Chondrocyte (in vitro differentiated cells): Measurements from ENCODE around the gene GNA15. TPM values are rescaled to one million over a fixed set of nuclear protein-coding genes. Genes with fewer than 3 reads are reported as not detected.

Experiments used
- DNase-seq: peaks from one replicate; pipeline ENCODE4 v3.0.0; 2021; ENCODE audit warnings: mixed read lengths, low spot score
- H3K27ac Mint-ChIP-seq: one replicate; pipeline ENCODE4 v1.8.0; 2021; ENCODE audit warnings: mild to moderate bottlenecking, moderate library complexity, mixed read lengths; ENCODE audit not compliant: unreplicated experiment
- H3K27me3 Mint-ChIP-seq: 2 replicates; pipeline ENCODE4 v1.8.0; 2021; ENCODE audit warnings: low read depth, mixed read lengths
- H3K36me3 Mint-ChIP-seq: 2 replicates; pipeline ENCODE4 v1.8.0; 2021; ENCODE audit warnings: low read depth, mixed read lengths
- H3K4me1 Mint-ChIP-seq: 2 replicates; pipeline ENCODE4 v1.8.0; 2021; ENCODE audit warnings: low read depth, mild to moderate bottlenecking, mixed read lengths
- H3K4me3 Mint-ChIP-seq: one replicate; pipeline ENCODE4 v1.8.0; 2021; ENCODE audit warnings: mild to moderate bottlenecking, moderate library complexity, mixed read lengths; ENCODE audit not compliant: unreplicated experiment
- H3K9me3 Mint-ChIP-seq: 2 replicates; pipeline ENCODE4 v1.8.0; 2021; ENCODE audit warnings: low read depth, mixed read lengths
- total RNA-seq: library from RNA; stranded (reverse); gene quantifications from 3 replicates; pipeline ENCODE4 v1.2.1, GENCODE V29; 2021
- TF ChIP-seq, protein P1 (sequence below): fragments of 200-600 bp; sonication (generic); IDR thresholded peaks from 2 replicates; pipeline ENCODE4 v1.5.0; 2021; ENCODE audit warnings: antibody characterized with exemption, mild to moderate bottlenecking, moderate library complexity

Gene GNA15
- total RNA-seq, 1 donor from 2014 or later = not detected

DNA sequence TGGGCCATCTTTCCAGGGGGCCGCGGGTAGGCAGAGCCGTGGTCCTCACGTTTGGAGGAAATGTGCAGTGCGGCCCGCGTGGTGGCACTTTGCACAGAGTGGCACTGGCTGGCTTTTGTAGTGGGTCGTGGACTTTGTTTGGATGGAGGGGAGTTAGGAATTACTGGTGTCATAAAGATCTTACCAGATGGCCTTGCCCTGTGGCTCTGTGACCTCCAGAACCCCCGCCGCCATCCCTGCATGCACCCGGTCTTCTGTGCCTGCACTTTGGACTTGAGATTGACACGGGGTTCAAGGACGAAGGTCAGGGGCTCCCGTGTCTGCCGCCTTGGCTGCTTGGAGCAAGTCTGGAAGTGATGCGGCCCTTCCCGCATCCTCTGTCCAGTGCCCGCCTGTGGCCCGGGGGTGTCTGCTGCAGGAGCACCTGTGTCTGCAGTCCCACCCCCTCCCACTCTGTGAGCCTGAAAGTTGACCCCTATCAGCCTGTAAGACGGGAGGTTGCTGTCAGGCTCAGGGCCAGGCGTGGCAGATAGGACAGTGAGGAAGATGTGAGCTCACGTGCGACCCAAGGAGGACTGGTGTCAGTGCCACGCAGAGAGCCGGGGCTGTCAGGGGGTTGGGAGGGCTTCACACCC lies 39.4 kb upstream of the GNA15 start:
- peak overlapping the region; percentile 78 for H3K27ac Mint-ChIP-seq
- H3K4me3 Mint-ChIP-seq = peak overlapping the region; percentile 83
- TF ChIP-seq, protein P1, sequence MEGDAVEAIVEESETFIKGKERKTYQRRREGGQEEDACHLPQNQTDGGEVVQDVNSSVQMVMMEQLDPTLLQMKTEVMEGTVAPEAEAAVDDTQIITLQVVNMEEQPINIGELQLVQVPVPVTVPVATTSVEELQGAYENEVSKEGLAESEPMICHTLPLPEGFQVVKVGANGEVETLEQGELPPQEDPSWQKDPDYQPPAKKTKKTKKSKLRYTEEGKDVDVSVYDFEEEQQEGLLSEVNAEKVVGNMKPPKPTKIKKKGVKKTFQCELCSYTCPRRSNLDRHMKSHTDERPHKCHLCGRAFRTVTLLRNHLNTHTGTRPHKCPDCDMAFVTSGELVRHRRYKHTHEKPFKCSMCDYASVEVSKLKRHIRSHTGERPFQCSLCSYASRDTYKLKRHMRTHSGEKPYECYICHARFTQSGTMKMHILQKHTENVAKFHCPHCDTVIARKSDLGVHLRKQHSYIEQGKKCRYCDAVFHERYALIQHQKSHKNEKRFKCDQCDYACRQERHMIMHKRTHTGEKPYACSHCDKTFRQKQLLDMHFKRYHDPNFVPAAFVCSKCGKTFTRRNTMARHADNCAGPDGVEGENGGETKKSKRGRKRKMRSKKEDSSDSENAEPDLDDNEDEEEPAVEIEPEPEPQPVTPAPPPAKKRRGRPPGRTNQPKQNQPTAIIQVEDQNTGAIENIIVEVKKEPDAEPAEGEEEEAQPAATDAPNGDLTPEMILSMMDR = no peak
- H3K36me3 Mint-ChIP-seq = no peaks in the 10 kb centered on the region
- no peaks in the 10 kb centered on the region for H3K27me3 Mint-ChIP-seq
- H3K9me3 Mint-ChIP-seq = no peaks in the 10 kb centered on the region
- DNase-seq = peak; percentile 82
- peaks cover 43% of the 10 kb centered on the region for H3K4me1 Mint-ChIP-seq

DNA sequence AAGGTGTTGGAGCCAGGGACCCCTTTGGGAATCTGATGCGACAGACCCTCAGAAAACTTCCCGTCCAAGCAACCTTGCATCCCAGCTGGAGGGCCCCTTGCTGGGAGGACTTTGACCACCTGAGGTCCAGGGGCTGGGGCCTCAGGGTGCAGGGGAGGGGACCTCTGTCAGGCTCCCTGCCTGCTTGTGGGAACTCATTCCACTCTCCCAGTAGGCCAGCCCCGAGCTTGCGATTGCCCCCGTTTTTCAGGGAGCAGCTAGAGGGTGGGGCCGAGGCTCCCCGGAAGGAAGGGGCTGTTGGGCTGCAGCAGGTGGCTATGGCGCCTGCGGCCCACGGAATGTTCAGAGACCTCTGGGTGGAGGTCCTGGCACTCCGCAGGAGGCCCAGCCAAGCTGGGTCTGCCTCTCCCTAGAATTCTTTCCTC lies 38.9 kb upstream of the GNA15 start:
- no peaks in the 10 kb centered on the region for H3K36me3 Mint-ChIP-seq
- no peak for DNase-seq
- peaks cover 43% of the 10 kb centered on the region for H3K4me1 Mint-ChIP-seq
- H3K27ac Mint-ChIP-seq = no peak overlapping the region
- H3K4me3 Mint-ChIP-seq = no peak overlapping the region
- no peaks in the 10 kb centered on the region for H3K27me3 Mint-ChIP-seq
- no peaks in the 10 kb centered on the region for H3K9me3 Mint-ChIP-seq
- TF ChIP-seq, protein P1 = no peak

DNA sequence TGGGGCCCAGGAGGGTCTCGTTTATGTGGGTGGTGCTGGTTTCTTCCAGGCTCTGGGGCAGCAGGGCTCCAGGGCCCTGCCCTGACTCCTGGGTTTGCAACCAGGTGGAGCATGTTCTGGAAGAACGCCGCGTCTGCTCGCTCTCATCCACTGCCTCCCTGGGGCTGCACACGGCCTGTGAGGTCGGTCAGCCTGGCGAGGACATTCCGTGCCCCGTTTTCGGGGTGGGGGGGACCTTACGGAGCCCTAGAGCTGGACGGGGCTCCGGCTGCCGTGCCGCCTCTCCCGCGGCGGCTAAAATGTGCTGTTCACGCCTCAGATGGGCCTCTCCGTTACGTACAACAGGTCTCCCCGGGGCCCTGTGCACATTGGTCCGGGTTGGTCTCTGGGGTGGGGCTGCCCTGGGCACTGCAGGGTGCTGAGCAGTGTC lies 38.4 kb upstream of the GNA15 start:
- Mint-ChIP-seq H3K9me3 (no peaks in the 10 kb centered on the region), H3K4me3 (no peak overlapping the region), H3K27me3 (no peaks in the 10 kb centered on the region), H3K4me1 (peaks cover 43% of the 10 kb centered on the region), H3K36me3 (no peaks in the 10 kb centered on the region), H3K27ac (no peak overlapping the region)
- DNase-seq = no peak
- TF ChIP-seq, protein P1 = no peak

DNA sequence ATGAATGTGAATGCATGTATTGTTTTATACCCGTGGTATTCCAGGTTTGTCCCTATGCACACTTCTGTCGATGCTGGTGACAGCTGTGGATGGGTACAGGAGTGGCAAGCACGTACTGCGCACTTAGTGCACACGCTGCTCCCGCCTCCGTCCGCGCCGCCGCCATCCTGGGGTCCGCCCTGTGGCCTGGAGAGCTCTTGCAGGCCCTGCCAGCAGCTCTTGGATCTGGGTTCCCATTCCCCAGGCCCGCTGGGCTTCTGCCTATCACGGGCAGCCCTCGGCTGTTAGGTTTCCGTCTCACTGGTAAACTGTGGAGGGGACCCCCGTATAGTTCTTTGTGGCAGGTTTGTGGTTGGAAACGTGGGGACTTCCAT lies 37.7 kb upstream of the GNA15 start:
- TF ChIP-seq, protein P1 = no peak
- Mint-ChIP-seq H3K4me1 (peaks cover 43% of the 10 kb centered on the region), H3K27me3 (no peaks in the 10 kb centered on the region), H3K4me3 (no peak overlapping the region), H3K27ac (no peak overlapping the region), H3K36me3 (no peaks in the 10 kb centered on the region), H3K9me3 (no peaks in the 10 kb centered on the region)
- DNase-seq = peak; percentile 88

DNA sequence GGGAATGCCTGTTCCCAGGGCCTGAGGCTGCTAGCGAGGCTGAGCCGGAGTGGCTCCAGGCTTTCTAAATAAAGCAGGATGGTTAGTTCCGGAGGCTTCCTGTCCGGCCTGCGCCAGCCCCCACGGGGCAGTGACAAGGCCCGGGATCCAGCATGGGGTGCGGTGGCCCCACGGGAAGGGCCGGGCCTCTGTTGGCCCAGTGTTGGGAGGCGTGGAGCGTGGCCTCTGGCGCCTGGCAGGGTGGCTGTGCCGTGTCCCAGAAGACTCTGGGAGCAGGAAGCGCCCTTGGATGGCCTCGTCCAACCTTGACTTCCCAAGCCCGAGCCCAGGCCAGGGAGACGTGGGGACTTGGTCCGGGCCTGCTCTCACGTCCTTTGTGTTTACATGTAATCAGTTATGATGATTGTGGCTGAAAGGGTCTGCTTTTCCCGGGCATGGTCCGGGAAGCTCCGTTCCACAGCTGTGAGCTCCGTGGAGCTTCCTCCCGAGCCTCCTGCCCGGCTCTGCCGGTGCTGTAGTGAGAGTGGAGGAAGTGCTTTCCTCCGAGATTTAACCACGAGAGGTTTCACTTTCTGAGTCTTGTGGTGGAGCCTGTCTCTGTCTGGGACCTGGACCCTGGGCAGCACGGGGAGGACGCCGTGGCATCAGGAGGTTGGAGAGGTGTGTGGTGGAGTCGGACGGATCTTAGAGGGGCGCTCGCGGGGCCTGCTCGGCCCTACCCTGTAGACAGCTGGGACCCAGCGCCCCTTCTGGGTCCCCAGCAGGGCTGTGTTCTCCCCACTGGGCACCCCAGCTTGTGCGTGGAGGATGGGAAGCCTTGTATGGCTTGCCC lies 37.1 kb upstream of the GNA15 start:
- Mint-ChIP-seq H3K36me3 (no peaks in the 10 kb centered on the region), H3K27ac (peak overlapping the region; percentile 66), H3K4me3 (peak overlapping the region; percentile 42), H3K27me3 (no peaks in the 10 kb centered on the region), H3K4me1 (peaks cover 43% of the 10 kb centered on the region), H3K9me3 (no peaks in the 10 kb centered on the region)
- TF ChIP-seq, protein P1 = no peak
- no peak for DNase-seq
